ENCODE data around the gene RBM39. TPM values are rescaled to one million over a fixed set of nuclear protein-coding genes. Genes with fewer than 3 reads are reported as not detected.
A peak's percentile ranks its signal among the peaks of the same experiment; 100 is the strongest.

The RBM39 gene
- total RNA-seq, 1 experiment from 2014 or later = 347 TPM

- no CpG with 5 or more reads among the region's 2 CpGs for WGBS (ENCODE audit: extremely low coverage, insufficient read length, low lambda C conversion rate)
- no peaks in the 10 kb centered on the region for H3K9me3 ChIP-seq (ENCODE audit: control insufficient read depth, low read depth, low read length)
- H3K27me3 ChIP-seq (ENCODE audit: insufficient read depth, low read length) = no peaks in the 10 kb centered on the region
- Mint-ChIP-seq H3K27me3 (ENCODE audit: low read depth) (no peaks in the 10 kb centered on the region; the same call in 1 of the 2 replicates), H3K9me3 (no peaks in the 10 kb centered on the region), H3K36me3 (ENCODE audit: insufficient read depth in 1 of 3, low read depth in 3 of 3) (peaks cover 55 to 95% (median 94%) of the 10 kb centered on the region in 3 experiments), H3K4me1 (0 out of 4 replicates have a peak, but pooled peaks cover 0 to 2% of the 10 kb centered on the region in 2 experiments), H3K4me3 (no peak overlapping the region), H3K27ac (0 out of 7 replicates have a peak overlapping the region, but pooled peaks of 1 of the 3 experiments have one; percentile 30)
- DNase-seq = no peak
- H2BK12ac ChIP-seq (ENCODE audit: insufficient read length, low read depth, low read length) = no peak overlapping the region
- peaks cover 6% of the 10 kb centered on the region; the same call in 1 of the 2 replicates for H3K79me2 ChIP-seq (ENCODE audit: insufficient read depth, low read length)
- no peak overlapping the region for H2AK5ac ChIP-seq (ENCODE audit: insufficient read length, low read length)
- H4K20me1 ChIP-seq (ENCODE audit: control insufficient read depth, insufficient read depth, insufficient read length) = no peaks in the 10 kb centered on the region
- peaks cover 9% of the 10 kb centered on the region for H3K79me1 ChIP-seq (ENCODE audit: insufficient read depth, low read depth, low read length, poor library complexity, severe bottlenecking)
- no peak overlapping the region for H2BK5ac ChIP-seq (ENCODE audit: insufficient read length, low read length)
- H3K56ac ChIP-seq (ENCODE audit: insufficient read length, low read depth, low read length) = no peak overlapping the region
- no peak overlapping the region for H2BK20ac ChIP-seq (ENCODE audit: low read depth, low read length, poor library complexity, severe bottlenecking)
- H4K91ac ChIP-seq (ENCODE audit: insufficient read length, low read depth, low read length) = no peak overlapping the region
- no peak overlapping the region for H3K18ac ChIP-seq (ENCODE audit: insufficient read length, low read depth, low read length)
- H2BK15ac ChIP-seq (ENCODE audit: low read depth, low read length) = no peak overlapping the region
- H4K5ac ChIP-seq (ENCODE audit: insufficient read length, low read depth, low read length) = no peak overlapping the region
- no peak overlapping the region for H3T11ph ChIP-seq (ENCODE audit: low read length)
- H3K27ac ChIP-seq (ENCODE audit: insufficient read length, low read depth, low read length) = no peak overlapping the region
- H4K8ac ChIP-seq (replicated peaks; ENCODE audit: insufficient read length, low read depth, low read length) = no peak overlapping the region
- H3K23ac ChIP-seq (ENCODE audit: insufficient read length, low read depth, low read length) = no peak overlapping the region
- no peak overlapping the region for H2AFZ ChIP-seq (ENCODE audit: low read length)
- H3K14ac ChIP-seq (ENCODE audit: insufficient read depth, low read length) = no peak overlapping the region
- H3K4ac ChIP-seq (ENCODE audit: low read depth, low read length) = no peak overlapping the region
- no peaks in the 10 kb centered on the region for H3K23me2 ChIP-seq (ENCODE audit: insufficient read length, low read depth, low read length, poor library complexity, severe bottlenecking)
- TF ChIP-seq, protein P1, sequence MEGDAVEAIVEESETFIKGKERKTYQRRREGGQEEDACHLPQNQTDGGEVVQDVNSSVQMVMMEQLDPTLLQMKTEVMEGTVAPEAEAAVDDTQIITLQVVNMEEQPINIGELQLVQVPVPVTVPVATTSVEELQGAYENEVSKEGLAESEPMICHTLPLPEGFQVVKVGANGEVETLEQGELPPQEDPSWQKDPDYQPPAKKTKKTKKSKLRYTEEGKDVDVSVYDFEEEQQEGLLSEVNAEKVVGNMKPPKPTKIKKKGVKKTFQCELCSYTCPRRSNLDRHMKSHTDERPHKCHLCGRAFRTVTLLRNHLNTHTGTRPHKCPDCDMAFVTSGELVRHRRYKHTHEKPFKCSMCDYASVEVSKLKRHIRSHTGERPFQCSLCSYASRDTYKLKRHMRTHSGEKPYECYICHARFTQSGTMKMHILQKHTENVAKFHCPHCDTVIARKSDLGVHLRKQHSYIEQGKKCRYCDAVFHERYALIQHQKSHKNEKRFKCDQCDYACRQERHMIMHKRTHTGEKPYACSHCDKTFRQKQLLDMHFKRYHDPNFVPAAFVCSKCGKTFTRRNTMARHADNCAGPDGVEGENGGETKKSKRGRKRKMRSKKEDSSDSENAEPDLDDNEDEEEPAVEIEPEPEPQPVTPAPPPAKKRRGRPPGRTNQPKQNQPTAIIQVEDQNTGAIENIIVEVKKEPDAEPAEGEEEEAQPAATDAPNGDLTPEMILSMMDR (conservative IDR thresholded peaks at IDR 0.05) = no peak
- H3K9ac ChIP-seq (ENCODE audit: extremely low read depth, insufficient read length, low read length) = no peak overlapping the region
- H2BK120ac ChIP-seq (ENCODE audit: low read depth, low read length, poor library complexity, severe bottlenecking) = no peak overlapping the region
- H3K4me2 ChIP-seq (ENCODE audit: insufficient read depth, insufficient read length, low read length) = no peak overlapping the region
- H3K4me1 ChIP-seq (ENCODE audit: insufficient read depth, low read length) = no peaks in the 10 kb centered on the region
Observed at GRCh38 chr20:35729836-35730582, 12.1 kb downstream of the RBM39 start.

All from H9 (cell line).